ENCODE results near the gene FKBP14.
"Not testable (repeated sequence)": the region's sequence is repeated elsewhere in the genome, so short reads cannot be mapped to it uniquely, and the experiment has no call there.

FKBP14 gene

GRCh38 chr7:29989257-29989995 is 37.1 kb downstream of the FKBP14 start, which contains the start of gene SCRN1:
Gene SCRN1 (minus strand): TSS chr7:29989801. CDS start chr7:29969067, 20,734 bp downstream.
- FAIRE-seq: no peak

GRCh38 chr7:29988424-29989256 is 37.9 kb downstream of the FKBP14 start:
- FAIRE-seq: no peak

DNA sequence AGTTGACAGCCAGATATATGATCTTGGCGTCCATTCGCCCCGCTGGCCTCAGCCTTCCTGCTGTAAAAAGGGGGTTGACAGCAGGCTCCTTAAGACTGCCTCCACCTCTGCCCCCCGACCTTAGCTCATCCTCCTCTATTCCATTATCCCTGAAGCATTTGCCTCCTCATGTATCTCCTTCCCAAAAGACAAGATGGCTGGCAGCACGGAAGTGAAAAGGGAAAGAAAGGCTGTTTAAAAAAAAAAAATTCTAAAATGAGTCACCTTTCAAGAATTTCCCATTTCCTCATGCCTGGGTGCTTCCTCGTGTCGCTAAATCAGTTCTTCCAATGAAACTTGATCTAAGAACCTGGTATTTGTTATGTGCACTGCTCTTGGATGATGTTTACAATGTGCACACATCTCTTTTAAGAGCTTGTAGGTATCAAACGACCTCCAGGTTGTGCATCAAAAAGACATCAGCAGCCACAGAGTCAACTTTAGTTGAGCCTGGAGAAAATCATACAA is 38.6 kb downstream of the FKBP14 start:
- FAIRE-seq: no peak

GRCh38 chr7:29987083-29987482 is 39.4 kb downstream of the FKBP14 start:
- FAIRE-seq: no peak

- FAIRE-seq: no peak
These were observed 46.4 kb downstream of the FKBP14 start for GRCh38 chr7:29980151-29980550.

- FAIRE-seq: no peak
These were observed 48.4 kb downstream of the FKBP14 start for GRCh38 chr7:29977886-29978651.

DNA sequence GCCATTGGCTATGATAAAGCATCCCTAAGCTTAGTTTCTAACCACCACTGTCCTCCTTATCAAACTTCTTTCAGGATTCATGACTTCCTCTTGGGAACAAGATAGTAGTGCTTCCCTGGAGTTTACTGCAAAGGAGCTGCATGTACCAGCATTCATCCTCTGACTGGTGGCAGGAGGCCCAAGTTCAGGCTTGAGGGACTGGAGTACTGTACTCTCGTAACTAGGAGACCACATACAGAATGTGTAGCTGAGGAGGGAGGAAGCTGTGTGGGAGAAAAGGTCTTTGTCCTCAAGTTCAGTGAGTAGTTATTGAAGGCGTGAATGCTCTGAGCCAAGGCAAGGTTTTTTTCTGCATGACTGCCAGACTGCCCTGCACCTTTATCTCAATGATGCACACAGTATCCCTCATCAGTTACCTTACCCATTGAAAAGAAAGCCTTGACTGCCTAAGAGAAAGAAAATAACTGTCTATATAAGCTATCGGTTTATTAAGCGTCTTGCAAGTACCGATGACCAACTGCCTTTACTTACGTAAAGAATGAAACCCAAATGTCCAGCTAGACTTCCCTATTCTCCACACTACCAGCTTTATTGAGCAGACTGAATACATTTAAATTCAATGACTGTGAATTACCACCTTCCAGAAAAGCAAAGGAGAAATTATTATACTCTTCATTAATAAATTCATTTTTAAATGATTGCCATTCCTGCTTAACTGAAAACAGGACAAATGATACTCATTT is 49.7 kb downstream of the FKBP14 start:
- no peak for FAIRE-seq

DNA sequence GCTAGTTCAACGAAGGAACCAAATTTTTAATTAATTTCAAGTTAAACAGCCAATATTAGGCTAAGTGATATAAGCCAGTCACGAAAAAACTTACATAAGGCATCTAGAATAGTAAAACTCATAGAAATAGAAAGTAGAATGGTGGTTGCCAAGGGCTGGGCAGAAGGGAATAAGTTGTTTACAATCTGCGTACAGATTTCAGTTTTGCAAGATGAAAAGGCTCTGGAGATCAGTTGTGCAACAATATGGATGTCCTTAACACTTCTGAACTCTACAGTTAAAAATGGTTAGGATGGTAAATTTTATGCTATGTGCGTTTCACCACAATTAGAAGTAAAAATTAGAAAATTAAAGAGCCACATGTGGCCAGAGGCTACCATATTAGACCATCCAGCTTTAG is 50.2 kb downstream of the FKBP14 start:
- FAIRE-seq: no peak

GRCh38 chr7:29975561-29975960 is 50.9 kb downstream of the FKBP14 start:
- no peak for FAIRE-seq

DNA sequence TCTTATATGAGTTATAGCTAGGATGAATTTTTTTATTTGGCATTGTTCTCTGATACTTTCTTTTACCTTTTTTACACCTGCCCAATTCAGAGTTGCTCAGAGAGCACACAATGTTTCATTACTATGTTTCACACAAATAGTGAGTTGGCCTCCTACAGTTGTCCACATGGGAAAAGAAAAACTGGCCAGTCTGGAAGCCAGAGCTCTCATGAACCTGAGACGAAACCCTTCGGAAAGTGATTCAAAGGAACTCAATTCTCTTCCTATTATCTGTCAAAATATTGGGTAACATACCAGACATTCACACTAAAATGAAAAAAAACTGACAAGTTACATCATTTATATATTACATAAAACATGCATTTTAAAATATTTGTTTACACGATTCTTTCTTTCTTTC is 52.2 kb downstream of the FKBP14 start:
- FAIRE-seq: no peak

GRCh38 chr7:29972315-29972669 is 54.2 kb downstream of the FKBP14 start:
- no peak for FAIRE-seq

GRCh38 chr7:29971566-29972314 is 54.8 kb downstream of the FKBP14 start:
- FAIRE-seq: no peak

GRCh38 chr7:29970158-29970557 is 56.3 kb downstream of the FKBP14 start:
- no peak for FAIRE-seq

DNA sequence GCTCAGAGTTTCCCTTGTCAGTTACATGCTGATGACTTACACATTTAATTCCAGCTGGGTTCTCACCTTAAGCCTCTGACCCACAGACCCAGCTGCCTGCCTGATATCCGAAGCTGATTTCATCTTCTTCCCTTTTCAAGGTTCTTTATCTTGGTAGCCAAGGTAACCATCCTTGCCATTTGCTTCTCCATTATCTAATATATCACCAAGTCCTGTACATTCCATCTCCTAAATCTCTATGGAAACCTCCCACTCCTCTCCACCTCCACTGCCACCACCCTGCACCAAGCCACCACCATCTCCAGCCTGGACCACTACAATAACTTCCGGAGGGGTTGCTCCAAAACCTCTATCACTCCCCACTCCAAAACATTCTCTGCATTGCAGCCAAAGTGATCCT is 56.8 kb downstream of the FKBP14 start:
- FAIRE-seq: no peak

- FAIRE-seq: no peak
These were observed 57.7 kb downstream of the FKBP14 start for GRCh38 chr7:29968683-29969395.

GRCh38 chr7:29965030-29965429 is 61.5 kb downstream of the FKBP14 start:
- FAIRE-seq: no peak

GRCh38 chr7:29962035-29962434 is 64.5 kb downstream of the FKBP14 start:
- peak; percentile 96 for FAIRE-seq

- FAIRE-seq: not testable (repeated sequence)
These were observed 64.9 kb downstream of the FKBP14 start for GRCh38 chr7:29961611-29962010.

Measured in A204.1 (cell line).